WTC11 (cell line): ENCODE data around the gene ANXA6. TPM values are rescaled to one million over a fixed set of nuclear protein-coding genes. Genes with fewer than 3 reads are reported as not detected.

Source experiments
- ATAC-seq: fragments of 200-7000 bp; cut with Tn5 transposase; 2 replicates; pipeline ENCODE4 v1.10.0; 2021; ENCODE audit warnings: mild to moderate bottlenecking, moderate library complexity
- CTCF ChIA-PET: fragments of 300-600 bp; sonication (Branson Sonifier 250); formaldehyde crosslinking; loops from one replicate; lab custom pipeline; 2021; ENCODE audit warnings: antibody characterized with exemption; lab: Charles Lee
- POLR2A ChIA-PET: fragments of 350-600 bp; sonication (Branson Sonifier 250); formaldehyde crosslinking; loops from one replicate; lab custom pipeline; 2021; ENCODE audit warnings: antibody characterized with exemption; lab: Charles Lee
- DNase-seq: peaks from one replicate; pipeline ENCODE4 v3.0.0; 2021; ENCODE audit warnings: low spot score
- H3K27ac Mint-ChIP-seq: 2 replicates; pipeline ENCODE4 v1.8.0; 2021; ENCODE audit warnings: mixed read lengths
- H3K27me3 Mint-ChIP-seq: 2 replicates; pipeline ENCODE4 v1.8.0; 2021; ENCODE audit warnings: low read depth, mild to moderate bottlenecking, moderate library complexity, mixed read lengths
- H3K36me3 Mint-ChIP-seq: 2 replicates; pipeline ENCODE4 v1.8.0; 2021; ENCODE audit warnings: mixed read lengths
- H3K4me1 Mint-ChIP-seq: 2 replicates; pipeline ENCODE4 v1.8.0; 2022; ENCODE audit warnings: mixed read lengths
- H3K4me3 Mint-ChIP-seq: 2 replicates; pipeline ENCODE4 v1.8.0; 2021; ENCODE audit warnings: mild to moderate bottlenecking, moderate library complexity, mixed read lengths
- H3K9me3 Mint-ChIP-seq: 2 replicates; pipeline ENCODE4 v1.8.0; 2021; ENCODE audit warnings: mixed read lengths
- ATF1 ChIP-seq: sonication (generic); formaldehyde crosslinking; IDR thresholded peaks from 2 replicates; pipeline ENCODE4 v1.8.1; 2023; ENCODE audit warnings: mild to moderate bottlenecking, moderate library complexity, missing genetic modification reagents
- ATF3 ChIP-seq: sonication (generic); formaldehyde crosslinking; conservative IDR thresholded peaks from 2 replicates; pipeline ENCODE4 v1.8.1; 2022; ENCODE audit warnings: mild to moderate bottlenecking, missing genetic modification reagents
- ATF6 ChIP-seq: sonication (generic); formaldehyde crosslinking; IDR thresholded peaks from 2 replicates; pipeline ENCODE4 v1.8.1; 2023; ENCODE audit warnings: mild to moderate bottlenecking, missing genetic modification reagents
- E2F4 ChIP-seq: sonication (generic); formaldehyde crosslinking; IDR thresholded peaks from 2 replicates; pipeline ENCODE4 v1.8.1; 2022; ENCODE audit warnings: low read depth, mild to moderate bottlenecking, moderate library complexity, missing genetic modification reagents, borderline replicate concordance
- GTF2I ChIP-seq: fragments of 250-450 bp; sonication (Bioruptor Pico); conservative IDR thresholded peaks from 2 replicates; pipeline ENCODE4 v1.4.0; 2021; ENCODE audit warnings: mild to moderate bottlenecking
- IRF2 ChIP-seq: sonication (generic); formaldehyde crosslinking; IDR thresholded peaks from 2 replicates; pipeline ENCODE4 v1.8.0; 2022; ENCODE audit warnings: low read depth, missing genetic modification reagents, borderline replicate concordance
- JUN ChIP-seq: sonication (generic); formaldehyde crosslinking; IDR thresholded peaks from 2 replicates; pipeline ENCODE4 v1.8.0; 2023; ENCODE audit warnings: mild to moderate bottlenecking, missing genetic modification reagents
- KAT7 ChIP-seq: sonication (generic); formaldehyde crosslinking; IDR thresholded peaks from 2 replicates; pipeline ENCODE4 v1.8.1; 2023; ENCODE audit warnings: missing genetic modification reagents, mild to moderate bottlenecking, borderline replicate concordance
- NFATC4 ChIP-seq: fragments of 250-450 bp; sonication (Bioruptor Pico); IDR thresholded peaks from 2 replicates; pipeline ENCODE4 v1.9.0; 2021; ENCODE audit warnings: mild to moderate bottlenecking
- NR1H2 ChIP-seq: sonication (generic); formaldehyde crosslinking; IDR thresholded peaks from 2 replicates; pipeline ENCODE4 v1.9.0; 2021; ENCODE audit warnings: mild to moderate bottlenecking, moderate library complexity, missing genetic modification reagents
- SMAD3 ChIP-seq: sonication (generic); formaldehyde crosslinking; IDR thresholded peaks from 2 replicates; pipeline ENCODE4 v1.8.0; 2022; ENCODE audit warnings: missing genetic modification reagents, mild to moderate bottlenecking, borderline replicate concordance
- TEAD4 ChIP-seq: sonication (generic); formaldehyde crosslinking; IDR thresholded peaks from 2 replicates; pipeline ENCODE4 v1.8.0; 2022; ENCODE audit warnings: mild to moderate bottlenecking, missing genetic modification reagents
- ZNF232 ChIP-seq: sonication (generic); formaldehyde crosslinking; IDR thresholded peaks from 2 replicates; pipeline ENCODE4 v1.8.0; 2022; ENCODE audit warnings: mild to moderate bottlenecking, missing genetic modification reagents
- ZNF396 ChIP-seq: fragments of 250-450 bp; sonication (Bioruptor Pico); IDR thresholded peaks from 2 replicates; pipeline ENCODE4 v1.8.0; 2021; ENCODE audit warnings: mild to moderate bottlenecking, moderate library complexity, borderline replicate concordance
- ZNF512 ChIP-seq: sonication (generic); formaldehyde crosslinking; IDR thresholded peaks from 2 replicates; pipeline ENCODE4 v1.8.1; 2022; ENCODE audit warnings: missing genetic modification reagents, borderline replicate concordance
- ZNF671 ChIP-seq: fragments of 250-450 bp; sonication (Bioruptor Pico); IDR thresholded peaks from 2 replicates; pipeline ENCODE4 v1.8.0; 2021; ENCODE audit warnings: mild to moderate bottlenecking
- total RNA-seq: library from RNA; stranded (reverse); gene quantifications from 3 replicates; pipeline ENCODE4 v1.2.3, GENCODE V29; 2021
- TF ChIP-seq, protein P1 (sequence below): sonication (generic); formaldehyde crosslinking; IDR thresholded peaks from 2 replicates; pipeline ENCODE4 v1.8.0; 2022; ENCODE audit warnings: missing genetic modification reagents
- TF ChIP-seq, protein P2 (sequence below): sonication (generic); formaldehyde crosslinking; IDR thresholded peaks from 2 replicates; pipeline ENCODE4 v1.8.0; 2022; ENCODE audit warnings: mild to moderate bottlenecking, missing genetic modification reagents
- TF ChIP-seq, protein P3 (sequence below): sonication (generic); formaldehyde crosslinking; IDR thresholded peaks from 2 replicates; pipeline ENCODE4 v1.8.1; 2023; ENCODE audit warnings: mild to moderate bottlenecking, missing genetic modification reagents, moderate library complexity
- TF ChIP-seq, protein P4 (sequence below): fragments of 250-450 bp; sonication (Bioruptor Pico); IDR thresholded peaks from 2 replicates; pipeline ENCODE4 v1.8.0; 2021; ENCODE audit warnings: mild to moderate bottlenecking

ANXA6 gene
- total RNA-seq, 1 experiment from 2014 or later, result 92.8 TPM

GRCh38 chr5:151173711-151174611 is 16.4 kb upstream of the ANXA6 start:
- H3K4me1 Mint-ChIP-seq, result peaks cover 8% of the 10 kb centered on the region
- POLR2A ChIA-PET, result interaction anchor here (0.5 kb wide), 2 partner anchors 16 to 18 kb away, joined by 3 to 4 read pairs; no protein-coding TSS in a partner anchor
- TF ChIP-seq, protein P1, sequence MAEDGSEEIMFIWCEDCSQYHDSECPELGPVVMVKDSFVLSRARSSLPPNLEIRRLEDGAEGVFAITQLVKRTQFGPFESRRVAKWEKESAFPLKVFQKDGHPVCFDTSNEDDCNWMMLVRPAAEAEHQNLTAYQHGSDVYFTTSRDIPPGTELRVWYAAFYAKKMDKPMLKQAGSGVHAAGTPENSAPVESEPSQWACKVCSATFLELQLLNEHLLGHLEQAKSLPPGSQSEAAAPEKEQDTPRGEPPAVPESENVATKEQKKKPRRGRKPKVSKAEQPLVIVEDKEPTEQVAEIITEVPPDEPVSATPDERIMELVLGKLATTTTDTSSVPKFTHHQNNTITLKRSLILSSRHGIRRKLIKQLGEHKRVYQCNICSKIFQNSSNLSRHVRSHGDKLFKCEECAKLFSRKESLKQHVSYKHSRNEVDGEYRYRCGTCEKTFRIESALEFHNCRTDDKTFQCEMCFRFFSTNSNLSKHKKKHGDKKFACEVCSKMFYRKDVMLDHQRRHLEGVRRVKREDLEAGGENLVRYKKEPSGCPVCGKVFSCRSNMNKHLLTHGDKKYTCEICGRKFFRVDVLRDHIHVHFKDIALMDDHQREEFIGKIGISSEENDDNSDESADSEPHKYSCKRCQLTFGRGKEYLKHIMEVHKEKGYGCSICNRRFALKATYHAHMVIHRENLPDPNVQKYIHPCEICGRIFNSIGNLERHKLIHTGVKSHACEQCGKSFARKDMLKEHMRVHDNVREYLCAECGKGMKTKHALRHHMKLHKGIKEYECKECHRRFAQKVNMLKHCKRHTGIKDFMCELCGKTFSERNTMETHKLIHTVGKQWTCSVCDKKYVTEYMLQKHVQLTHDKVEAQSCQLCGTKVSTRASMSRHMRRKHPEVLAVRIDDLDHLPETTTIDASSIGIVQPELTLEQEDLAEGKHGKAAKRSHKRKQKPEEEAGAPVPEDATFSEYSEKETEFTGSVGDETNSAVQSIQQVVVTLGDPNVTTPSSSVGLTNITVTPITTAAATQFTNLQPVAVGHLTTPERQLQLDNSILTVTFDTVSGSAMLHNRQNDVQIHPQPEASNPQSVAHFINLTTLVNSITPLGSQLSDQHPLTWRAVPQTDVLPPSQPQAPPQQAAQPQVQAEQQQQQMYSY, result no peak
- TF ChIP-seq, protein P2, sequence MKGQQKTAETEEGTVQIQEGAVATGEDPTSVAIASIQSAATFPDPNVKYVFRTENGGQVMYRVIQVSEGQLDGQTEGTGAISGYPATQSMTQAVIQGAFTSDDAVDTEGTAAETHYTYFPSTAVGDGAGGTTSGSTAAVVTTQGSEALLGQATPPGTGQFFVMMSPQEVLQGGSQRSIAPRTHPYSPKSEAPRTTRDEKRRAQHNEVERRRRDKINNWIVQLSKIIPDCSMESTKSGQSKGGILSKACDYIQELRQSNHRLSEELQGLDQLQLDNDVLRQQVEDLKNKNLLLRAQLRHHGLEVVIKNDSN (CRISPR knock-in tag), result no peak
- TF ChIP-seq NR1H2 (CRISPR knock-in tag), result no peak
- no peak for TF ChIP-seq ZNF671 (CRISPR knock-in tag)
- TF ChIP-seq JUN (CRISPR knock-in tag), result no peak
- no peak for TF ChIP-seq ZNF232 (CRISPR knock-in tag)
- TF ChIP-seq E2F4 (CRISPR knock-in tag), result no peak
- no peak for TF ChIP-seq IRF2 (CRISPR knock-in tag)
- TF ChIP-seq, protein P3, sequence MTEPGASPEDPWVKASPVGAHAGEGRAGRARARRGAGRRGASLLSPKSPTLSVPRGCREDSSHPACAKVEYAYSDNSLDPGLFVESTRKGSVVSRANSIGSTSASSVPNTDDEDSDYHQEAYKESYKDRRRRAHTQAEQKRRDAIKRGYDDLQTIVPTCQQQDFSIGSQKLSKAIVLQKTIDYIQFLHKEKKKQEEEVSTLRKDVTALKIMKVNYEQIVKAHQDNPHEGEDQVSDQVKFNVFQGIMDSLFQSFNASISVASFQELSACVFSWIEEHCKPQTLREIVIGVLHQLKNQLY, result no peak
- TF ChIP-seq ZNF396 (CRISPR knock-in tag), result no peak
- no peak for TF ChIP-seq ATF6 (CRISPR knock-in tag)
- TF ChIP-seq ZNF512 (CRISPR knock-in tag), result no peak
- no peak for TF ChIP-seq KAT7 (CRISPR knock-in tag)
- TF ChIP-seq TEAD4 (CRISPR knock-in tag), result no peak
- no peak for TF ChIP-seq ATF1 (CRISPR knock-in tag)
- TF ChIP-seq GTF2I (CRISPR knock-in tag), result no peak
- TF ChIP-seq ATF3, result no peak
- no peak for TF ChIP-seq NFATC4 (CRISPR knock-in tag)
- TF ChIP-seq, protein P4, sequence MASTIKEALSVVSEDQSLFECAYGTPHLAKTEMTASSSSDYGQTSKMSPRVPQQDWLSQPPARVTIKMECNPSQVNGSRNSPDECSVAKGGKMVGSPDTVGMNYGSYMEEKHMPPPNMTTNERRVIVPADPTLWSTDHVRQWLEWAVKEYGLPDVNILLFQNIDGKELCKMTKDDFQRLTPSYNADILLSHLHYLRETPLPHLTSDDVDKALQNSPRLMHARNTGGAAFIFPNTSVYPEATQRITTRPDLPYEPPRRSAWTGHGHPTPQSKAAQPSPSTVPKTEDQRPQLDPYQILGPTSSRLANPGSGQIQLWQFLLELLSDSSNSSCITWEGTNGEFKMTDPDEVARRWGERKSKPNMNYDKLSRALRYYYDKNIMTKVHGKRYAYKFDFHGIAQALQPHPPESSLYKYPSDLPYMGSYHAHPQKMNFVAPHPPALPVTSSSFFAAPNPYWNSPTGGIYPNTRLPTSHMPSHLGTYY, result no peak
- no peak for TF ChIP-seq SMAD3
- TF ChIP-seq, all 79 proteins: peak for 0
- no peaks in the 10 kb centered on the region for H3K27me3 Mint-ChIP-seq
- no peaks in the 10 kb centered on the region for H3K36me3 Mint-ChIP-seq
- H3K9me3 Mint-ChIP-seq, result no peaks in the 10 kb centered on the region
- DNase-seq (no peak), ATAC-seq (no peak)
- peak overlapping the region; percentile 55; the same call in 1 of the 2 replicates for H3K27ac Mint-ChIP-seq
- CTCF ChIA-PET, result interaction anchor here (0.8 to 1.2 kb wide), 3 partner anchors 18 to 65 kb away, joined by 3 to 5 read pairs (median 3); no protein-coding TSS in a partner anchor
- no peak overlapping the region for H3K4me3 Mint-ChIP-seq
